ENCODE measurements around the gene DPYD.

Gene DPYD

GRCh38 chr1:97603776-97604175 is 317.1 kb downstream of the DPYD start:
- H3K4me1 Mint-ChIP-seq (ENCODE audit: low read depth) = no peaks in the 10 kb centered on the region
- no peak overlapping the region for H3K27ac Mint-ChIP-seq
- no peaks in the 10 kb centered on the region for H3K9me3 Mint-ChIP-seq
- no peak for DNase-seq (ENCODE audit: low spot score)
- H3K36me3 Mint-ChIP-seq (ENCODE audit: low read depth) = no peaks in the 10 kb centered on the region
- H3K4me3 Mint-ChIP-seq = no peak overlapping the region
- H3K27me3 Mint-ChIP-seq (ENCODE audit: low read depth) = no peaks in the 10 kb centered on the region

DNA sequence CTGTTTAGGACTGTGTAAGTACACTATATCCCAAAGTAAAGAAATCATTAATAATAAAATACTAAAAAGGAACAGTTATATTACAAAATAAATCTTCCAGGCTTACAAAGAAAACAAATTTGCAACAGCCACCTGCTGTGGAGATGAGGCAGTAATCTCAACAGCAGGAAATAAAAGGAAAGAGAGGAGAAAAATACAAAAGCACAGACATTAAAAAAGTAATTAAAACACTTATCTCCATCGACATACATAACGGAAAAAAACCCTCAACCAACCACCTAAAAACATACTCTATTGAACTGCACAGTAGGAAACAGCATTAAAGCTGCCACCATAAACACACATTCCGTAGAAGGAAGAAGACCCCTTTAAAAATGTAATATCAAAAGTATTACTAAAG is 317.6 kb downstream of the DPYD start:
- no peaks in the 10 kb centered on the region for H3K4me1 Mint-ChIP-seq (ENCODE audit: low read depth)
- H3K9me3 Mint-ChIP-seq = no peaks in the 10 kb centered on the region
- H3K4me3 Mint-ChIP-seq = no peak overlapping the region
- H3K27me3 Mint-ChIP-seq (ENCODE audit: low read depth) = no peaks in the 10 kb centered on the region
- H3K27ac Mint-ChIP-seq = no peak overlapping the region
- no peaks in the 10 kb centered on the region for H3K36me3 Mint-ChIP-seq (ENCODE audit: low read depth)
- DNase-seq (ENCODE audit: low spot score) = no peak

DNA sequence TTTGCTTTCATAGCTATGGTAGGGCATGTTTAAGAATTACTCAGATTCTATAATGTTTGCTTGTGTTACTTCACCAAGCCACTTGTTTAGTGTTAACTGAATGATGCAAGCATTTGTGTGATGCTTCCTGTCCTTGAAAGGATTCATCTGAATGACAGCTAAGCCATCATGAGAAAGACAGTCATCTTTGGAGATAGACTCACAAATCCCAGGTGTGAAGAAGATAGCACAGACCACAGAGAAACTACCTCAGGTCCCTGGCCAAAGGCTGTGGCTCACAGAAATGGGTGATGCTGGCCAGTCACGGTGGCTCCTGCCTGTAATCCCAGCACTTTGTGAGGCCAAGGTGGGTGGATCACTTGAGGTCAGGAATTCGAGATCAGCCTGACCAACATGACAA is 321.4 kb downstream of the DPYD start:
- no peaks in the 10 kb centered on the region for H3K4me1 Mint-ChIP-seq (ENCODE audit: low read depth)
- H3K27ac Mint-ChIP-seq = no peak overlapping the region
- H3K27me3 Mint-ChIP-seq (ENCODE audit: low read depth) = no peaks in the 10 kb centered on the region
- no peaks in the 10 kb centered on the region for H3K9me3 Mint-ChIP-seq
- H3K4me3 Mint-ChIP-seq = no peak overlapping the region
- no peaks in the 10 kb centered on the region for H3K36me3 Mint-ChIP-seq (ENCODE audit: low read depth)
- no peak for DNase-seq (ENCODE audit: low spot score)

DNA sequence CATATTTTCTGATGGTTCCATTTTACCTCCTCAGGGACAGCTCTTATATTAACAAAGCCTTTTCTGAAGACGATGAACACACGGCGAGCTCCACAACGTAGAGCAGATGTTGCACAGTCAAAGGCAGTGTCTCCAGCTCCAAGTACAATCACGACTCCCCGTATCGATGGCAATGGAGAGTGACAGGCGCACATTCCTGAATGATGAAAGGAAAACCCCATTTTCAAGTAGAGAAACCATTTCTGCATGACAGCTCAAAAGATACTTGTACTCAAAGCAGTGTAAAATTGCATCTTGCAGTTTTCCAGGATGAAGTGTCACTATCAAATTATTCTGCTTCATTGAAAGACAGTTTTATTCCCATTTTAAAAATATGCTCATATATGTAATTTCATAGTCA is 327.6 kb downstream of the DPYD start:
- H3K27ac Mint-ChIP-seq = no peak overlapping the region
- no peak for DNase-seq (ENCODE audit: low spot score)
- H3K36me3 Mint-ChIP-seq (ENCODE audit: low read depth) = peaks cover 15% of the 10 kb centered on the region

GRCh38 chr1:97588772-97589171 is 332.1 kb downstream of the DPYD start:
- no peaks in the 10 kb centered on the region for H3K4me1 Mint-ChIP-seq (ENCODE audit: low read depth)
- no peaks in the 10 kb centered on the region for H3K27me3 Mint-ChIP-seq (ENCODE audit: low read depth)
- H3K36me3 Mint-ChIP-seq (ENCODE audit: low read depth) = peaks cover 18% of the 10 kb centered on the region
- no peaks in the 10 kb centered on the region for H3K9me3 Mint-ChIP-seq
- no peak for DNase-seq (ENCODE audit: low spot score)
- no peak overlapping the region for H3K27ac Mint-ChIP-seq
- H3K4me3 Mint-ChIP-seq = no peak overlapping the region

More for the DNA sequence above, 327.6 kb downstream of the DPYD start:
- H3K27me3 Mint-ChIP-seq (ENCODE audit: low read depth) = no peaks in the 10 kb centered on the region
- no peaks in the 10 kb centered on the region for H3K4me1 Mint-ChIP-seq (ENCODE audit: low read depth)
- no peak overlapping the region for H3K4me3 Mint-ChIP-seq
- no peaks in the 10 kb centered on the region for H3K9me3 Mint-ChIP-seq

- Mint-ChIP-seq H3K27ac (no peak overlapping the region), H3K9me3 (no peaks in the 10 kb centered on the region), H3K4me1 (ENCODE audit: low read depth) (no peaks in the 10 kb centered on the region), H3K36me3 (ENCODE audit: low read depth) (peaks cover 3% of the 10 kb centered on the region), H3K27me3 (ENCODE audit: low read depth) (no peaks in the 10 kb centered on the region), H3K4me3 (no peak overlapping the region)
- DNase-seq (ENCODE audit: low spot score) = no peak
These were observed 339.2 kb downstream of the DPYD start for GRCh38 chr1:97581614-97582051.

DNA sequence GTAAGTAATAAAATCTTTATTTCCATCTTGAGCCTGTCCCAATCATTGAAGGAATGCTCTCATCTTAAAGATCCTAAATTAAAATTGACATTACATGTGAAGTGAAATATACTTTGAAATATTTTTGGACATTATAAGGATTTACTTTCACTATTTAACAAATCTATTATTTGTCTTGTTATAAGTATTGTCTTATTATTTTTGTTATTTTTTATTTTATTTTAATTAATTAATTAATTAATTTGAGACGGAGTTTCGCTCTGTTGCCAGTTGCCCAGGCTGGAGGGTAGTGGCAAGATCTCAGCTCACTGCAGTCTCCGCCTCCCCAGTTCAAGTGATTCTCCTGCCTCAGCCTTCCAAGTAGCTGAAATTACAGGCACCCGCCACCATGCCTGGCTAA is 343.2 kb downstream of the DPYD start:
- H3K36me3 Mint-ChIP-seq (ENCODE audit: low read depth) = peaks cover 3% of the 10 kb centered on the region
- H3K4me1 Mint-ChIP-seq (ENCODE audit: low read depth) = no peaks in the 10 kb centered on the region
- H3K4me3 Mint-ChIP-seq = no peak overlapping the region
- no peak for DNase-seq (ENCODE audit: low spot score)
- H3K9me3 Mint-ChIP-seq = no peaks in the 10 kb centered on the region
- H3K27me3 Mint-ChIP-seq (ENCODE audit: low read depth) = no peaks in the 10 kb centered on the region
- no peak overlapping the region for H3K27ac Mint-ChIP-seq

- Mint-ChIP-seq H3K27me3 (ENCODE audit: low read depth) (no peaks in the 10 kb centered on the region), H3K4me1 (ENCODE audit: low read depth) (no peaks in the 10 kb centered on the region), H3K27ac (no peak overlapping the region), H3K9me3 (no peaks in the 10 kb centered on the region), H3K4me3 (no peak overlapping the region), H3K36me3 (ENCODE audit: low read depth) (peaks cover 6% of the 10 kb centered on the region)
- no peak for DNase-seq (ENCODE audit: low spot score)
These were observed 347.3 kb downstream of the DPYD start for GRCh38 chr1:97573553-97573952.

- Mint-ChIP-seq H3K36me3 (ENCODE audit: low read depth) (peaks cover 6% of the 10 kb centered on the region), H3K9me3 (no peaks in the 10 kb centered on the region), H3K4me1 (ENCODE audit: low read depth) (no peaks in the 10 kb centered on the region), H3K27me3 (ENCODE audit: low read depth) (no peaks in the 10 kb centered on the region), H3K4me3 (no peak overlapping the region), H3K27ac (no peak overlapping the region)
- no peak for DNase-seq (ENCODE audit: low spot score)
These were observed 348.3 kb downstream of the DPYD start for GRCh38 chr1:97572561-97572960.

- H3K4me3 Mint-ChIP-seq = no peak overlapping the region
- DNase-seq (ENCODE audit: low spot score) = no peak
- no peaks in the 10 kb centered on the region for H3K9me3 Mint-ChIP-seq
- H3K4me1 Mint-ChIP-seq (ENCODE audit: low read depth) = no peaks in the 10 kb centered on the region
- H3K27ac Mint-ChIP-seq = no peak overlapping the region
- H3K27me3 Mint-ChIP-seq (ENCODE audit: low read depth) = no peaks in the 10 kb centered on the region
- H3K36me3 Mint-ChIP-seq (ENCODE audit: low read depth) = peaks cover 6% of the 10 kb centered on the region
These were observed 349.1 kb downstream of the DPYD start for GRCh38 chr1:97571760-97572159.

DNA sequence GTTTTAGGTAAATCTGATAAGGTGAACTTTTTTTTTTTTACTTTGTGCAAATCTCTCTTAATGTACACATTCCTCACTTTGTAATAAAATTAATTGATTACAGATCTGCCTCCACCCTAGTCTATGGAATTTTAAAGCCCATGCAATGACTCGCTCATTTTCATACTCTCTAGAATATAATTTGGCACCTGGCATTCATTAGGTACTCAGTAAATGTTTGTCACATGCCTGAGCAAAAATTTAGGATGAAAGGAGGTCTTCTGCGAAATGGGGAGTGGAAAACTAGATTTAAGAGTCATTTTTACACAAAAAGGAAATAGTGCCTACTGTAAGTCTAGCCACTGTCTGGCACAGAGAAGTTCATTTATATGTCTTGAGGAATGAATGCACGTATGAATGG is 350.1 kb downstream of the DPYD start:
- Mint-ChIP-seq H3K27ac (no peak overlapping the region), H3K36me3 (ENCODE audit: low read depth) (peaks cover 6% of the 10 kb centered on the region), H3K4me1 (ENCODE audit: low read depth) (no peaks in the 10 kb centered on the region), H3K4me3 (no peak overlapping the region), H3K27me3 (ENCODE audit: low read depth) (no peaks in the 10 kb centered on the region), H3K9me3 (no peaks in the 10 kb centered on the region)
- no peak for DNase-seq (ENCODE audit: low spot score)

- H3K9me3 Mint-ChIP-seq = no peaks in the 10 kb centered on the region
- H3K4me3 Mint-ChIP-seq = no peak overlapping the region
- H3K4me1 Mint-ChIP-seq (ENCODE audit: low read depth) = no peaks in the 10 kb centered on the region
- DNase-seq (ENCODE audit: low spot score) = no peak
- H3K36me3 Mint-ChIP-seq (ENCODE audit: low read depth) = peaks cover 2% of the 10 kb centered on the region
- H3K27ac Mint-ChIP-seq = no peak overlapping the region
- no peaks in the 10 kb centered on the region for H3K27me3 Mint-ChIP-seq (ENCODE audit: low read depth)
These were observed 353.7 kb downstream of the DPYD start for GRCh38 chr1:97567000-97567749.

- H3K27ac Mint-ChIP-seq = no peak overlapping the region
- no peaks in the 10 kb centered on the region for H3K9me3 Mint-ChIP-seq
- no peaks in the 10 kb centered on the region for H3K27me3 Mint-ChIP-seq (ENCODE audit: low read depth)
- DNase-seq (ENCODE audit: low spot score) = no peak
- no peak overlapping the region for H3K4me3 Mint-ChIP-seq
- H3K4me1 Mint-ChIP-seq (ENCODE audit: low read depth) = no peaks in the 10 kb centered on the region
- H3K36me3 Mint-ChIP-seq (ENCODE audit: low read depth) = no peaks in the 10 kb centered on the region
These were observed 354.9 kb downstream of the DPYD start for GRCh38 chr1:97565886-97566285.

DNA sequence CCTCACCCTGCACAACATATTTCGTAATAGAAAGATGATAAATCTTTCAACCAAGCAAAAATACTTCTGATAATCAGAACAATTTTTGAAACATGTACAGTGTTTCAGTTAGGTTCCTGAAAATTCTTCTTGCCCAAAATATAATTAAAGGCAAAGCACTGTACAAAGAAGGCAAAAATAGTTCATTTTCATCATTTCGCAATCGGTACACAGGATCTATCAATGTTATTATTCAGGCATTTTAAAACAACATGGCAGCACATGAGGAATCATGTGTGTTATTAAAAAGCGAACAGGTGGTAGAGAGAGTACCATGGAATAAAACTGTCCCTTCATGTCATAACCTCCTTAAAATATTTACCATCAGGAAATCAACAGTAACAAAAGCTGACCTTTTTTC is 356.9 kb downstream of the DPYD start:
- Mint-ChIP-seq H3K9me3 (no peaks in the 10 kb centered on the region), H3K4me3 (no peak overlapping the region), H3K27ac (no peak overlapping the region), H3K27me3 (ENCODE audit: low read depth) (no peaks in the 10 kb centered on the region), H3K4me1 (ENCODE audit: low read depth) (no peaks in the 10 kb centered on the region), H3K36me3 (ENCODE audit: low read depth) (no peaks in the 10 kb centered on the region)
- no peak for DNase-seq (ENCODE audit: low spot score)

DNA sequence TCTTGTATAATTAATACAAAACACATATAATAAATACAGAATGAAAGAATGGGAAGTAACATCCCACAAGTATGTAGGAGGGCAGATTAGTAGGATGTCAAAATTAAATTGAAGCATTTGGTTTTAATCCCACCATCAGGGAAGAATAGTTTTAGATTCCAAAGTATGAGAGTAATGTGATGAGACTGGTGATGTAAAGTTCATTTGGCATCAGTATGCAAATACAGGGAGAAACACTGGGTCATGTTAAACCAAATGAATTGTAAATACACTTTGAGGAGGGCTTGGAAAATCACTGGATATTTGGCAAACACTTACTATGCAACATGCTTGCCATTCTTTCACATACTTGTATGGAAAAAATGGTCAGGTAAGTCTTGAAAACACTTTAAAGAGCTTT is 358.8 kb downstream of the DPYD start:
- no peak overlapping the region for H3K27ac Mint-ChIP-seq
- H3K27me3 Mint-ChIP-seq (ENCODE audit: low read depth) = no peaks in the 10 kb centered on the region
- no peak overlapping the region for H3K4me3 Mint-ChIP-seq
- H3K4me1 Mint-ChIP-seq (ENCODE audit: low read depth) = no peaks in the 10 kb centered on the region
- H3K9me3 Mint-ChIP-seq = no peaks in the 10 kb centered on the region
- no peak for DNase-seq (ENCODE audit: low spot score)
- peaks cover 2% of the 10 kb centered on the region for H3K36me3 Mint-ChIP-seq (ENCODE audit: low read depth)

All from T-helper 2 cell treated with Interferon-gamma antibody and Interleukin-4, amounts not matched to agents 5 μg/mL and 100 μg/mL, for 36 hours (primary cell).